Large intestine (tissue), 3 donors: ENCODE measurements around the gene SAT2. TPM values are rescaled to one million over a fixed set of nuclear protein-coding genes. Genes with fewer than 3 reads are reported as not detected.

Source experiments
- DNase-seq, 2 donors: peaks; one replicate each; pipeline versions ENCODE4 v3.0.0 to v3.0.0-alpha.2; 2013
- H3K27ac ChIP-seq: one replicate; pipeline ENCODE4 v1.5.1; 2013; ENCODE audit warnings: low read length
- H3K27me3 ChIP-seq: 2 replicates; pipeline ENCODE4 v1.6.1; 2013; ENCODE audit warnings: low read length; ENCODE audit not compliant: control insufficient read depth, insufficient read depth
- H3K36me3 ChIP-seq: 2 replicates; pipeline ENCODE4 v1.6.1; 2013; ENCODE audit warnings: low read length; ENCODE audit not compliant: control insufficient read depth, insufficient read depth
- H3K4me1 ChIP-seq: one replicate; pipeline ENCODE4 v1.6.1; 2013; ENCODE audit warnings: low read length; ENCODE audit not compliant: control insufficient read depth, insufficient read depth
- H3K4me3 ChIP-seq: one replicate; pipeline ENCODE4 v1.5.1; 2013; ENCODE audit warnings: low read length
- H3K9me3 ChIP-seq: one replicate; pipeline ENCODE4 v1.6.1; 2013; ENCODE audit warnings: mild to moderate bottlenecking, low read depth, low read length, moderate library complexity; ENCODE audit not compliant: control insufficient read depth
- WGBS: methylation state at CpG from one replicate; pipeline ENCODE4 v1.1.5; 2013; ENCODE audit warnings: low lambda C conversion rate; ENCODE audit not compliant: insufficient coverage; 5-methylcytosine and 5-hydroxymethylcytosine counted together
- polyA plus RNA-seq: library from polyadenylated mRNA; unstranded; fragments of 120-200 nt; gene quantifications from one replicate; pipeline ENCODE4 v1.2.1, GENCODE V29; 2013

The SAT2 gene
- polyA plus RNA-seq, 1 donor, result 327 TPM

DNA sequence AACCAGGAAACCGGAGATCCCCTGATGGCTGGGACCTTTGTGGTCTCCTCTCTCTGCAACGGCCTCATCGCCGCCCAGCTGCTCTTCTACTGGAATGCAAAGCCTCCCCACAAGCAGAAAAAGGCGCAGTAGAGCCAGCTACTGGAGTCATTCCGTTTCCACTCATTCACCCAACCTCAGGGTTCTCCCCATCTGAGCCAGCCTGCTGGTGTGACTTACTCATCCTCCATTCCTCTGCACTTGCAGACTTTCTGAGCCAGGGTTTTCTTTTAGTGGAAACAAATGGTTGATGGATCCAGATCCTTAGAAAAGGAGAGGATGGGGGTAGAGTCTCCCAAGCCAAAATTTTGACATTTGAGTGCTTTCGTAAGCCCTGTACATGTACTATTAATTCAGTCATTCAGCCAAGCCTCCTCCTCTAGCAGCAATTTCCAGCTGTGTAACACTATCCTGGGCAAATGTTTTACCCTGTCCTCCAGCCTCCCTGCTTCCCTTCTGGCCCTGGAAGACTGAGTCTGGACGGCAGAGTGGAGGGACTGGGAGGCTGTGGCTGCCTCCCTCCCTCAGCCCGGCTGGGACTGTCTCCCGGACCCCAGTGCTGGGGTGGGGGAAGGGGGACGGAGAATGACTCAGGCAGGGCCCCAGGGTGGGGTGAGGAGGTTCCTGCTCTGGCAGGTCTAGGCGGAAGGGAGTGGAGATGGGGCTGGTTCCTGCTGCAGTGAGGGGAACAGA is 40.0 kb downstream of the SAT2 start:
- H3K4me1 ChIP-seq, result peaks cover 26% of the 10 kb centered on the region
- WGBS, result no CpG with 5 or more reads among the region's 12 CpGs
- no peak for DNase-seq
- H3K27ac ChIP-seq, result no peak overlapping the region
- H3K27me3 ChIP-seq, result no peaks in the 10 kb centered on the region
- no peak overlapping the region for H3K4me3 ChIP-seq
- peaks cover 7% of the 10 kb centered on the region for H3K9me3 ChIP-seq
- peaks cover 50% of the 10 kb centered on the region for H3K36me3 ChIP-seq

DNA sequence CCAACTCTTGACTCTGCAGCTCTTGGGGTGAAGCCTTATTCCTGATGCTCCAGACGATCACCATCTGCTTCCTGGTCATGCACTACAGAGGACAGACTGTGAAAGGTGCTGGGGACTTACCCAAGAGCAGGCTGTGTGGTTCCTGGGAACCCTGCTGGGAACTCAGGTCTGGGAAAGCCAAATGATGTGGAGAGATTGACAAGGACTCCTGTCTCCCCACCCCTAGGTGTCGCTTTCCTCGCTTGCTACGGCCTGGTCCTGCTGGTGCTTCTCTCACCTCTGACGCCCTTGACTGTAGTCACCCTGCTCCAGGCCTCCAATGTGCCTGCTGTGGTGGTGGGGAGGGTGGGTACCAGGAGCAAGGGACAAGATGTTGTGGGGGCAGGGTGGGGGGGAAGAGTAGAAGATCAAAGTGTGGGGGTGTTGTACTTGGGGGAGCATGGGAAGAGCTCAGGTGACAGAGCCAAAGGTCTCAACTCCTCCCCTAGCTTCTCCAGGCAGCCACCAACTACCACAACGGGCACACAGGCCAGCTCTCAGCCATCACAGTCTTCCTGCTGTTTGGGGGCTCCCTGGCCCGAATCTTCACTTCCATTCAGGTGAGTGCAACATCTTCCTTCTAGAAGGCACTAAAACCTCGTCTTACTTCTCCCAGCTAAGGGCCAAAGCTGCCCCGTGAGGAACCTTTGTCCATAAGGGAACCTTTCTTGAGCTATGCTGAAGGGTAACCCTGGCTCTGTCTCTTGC is 40.8 kb downstream of the SAT2 start:
- peaks cover 34% of the 10 kb centered on the region for H3K4me1 ChIP-seq
- H3K4me3 ChIP-seq, result no peak overlapping the region
- 100% methylated on average over 1 of the region's 9 CpGs for WGBS
- DNase-seq, result peak in 1 of 2 donors; percentile 57
- peaks cover 48% of the 10 kb centered on the region for H3K36me3 ChIP-seq
- H3K27ac ChIP-seq, result no peak overlapping the region
- H3K9me3 ChIP-seq, result peaks cover 8% of the 10 kb centered on the region
- no peaks in the 10 kb centered on the region for H3K27me3 ChIP-seq

DNA sequence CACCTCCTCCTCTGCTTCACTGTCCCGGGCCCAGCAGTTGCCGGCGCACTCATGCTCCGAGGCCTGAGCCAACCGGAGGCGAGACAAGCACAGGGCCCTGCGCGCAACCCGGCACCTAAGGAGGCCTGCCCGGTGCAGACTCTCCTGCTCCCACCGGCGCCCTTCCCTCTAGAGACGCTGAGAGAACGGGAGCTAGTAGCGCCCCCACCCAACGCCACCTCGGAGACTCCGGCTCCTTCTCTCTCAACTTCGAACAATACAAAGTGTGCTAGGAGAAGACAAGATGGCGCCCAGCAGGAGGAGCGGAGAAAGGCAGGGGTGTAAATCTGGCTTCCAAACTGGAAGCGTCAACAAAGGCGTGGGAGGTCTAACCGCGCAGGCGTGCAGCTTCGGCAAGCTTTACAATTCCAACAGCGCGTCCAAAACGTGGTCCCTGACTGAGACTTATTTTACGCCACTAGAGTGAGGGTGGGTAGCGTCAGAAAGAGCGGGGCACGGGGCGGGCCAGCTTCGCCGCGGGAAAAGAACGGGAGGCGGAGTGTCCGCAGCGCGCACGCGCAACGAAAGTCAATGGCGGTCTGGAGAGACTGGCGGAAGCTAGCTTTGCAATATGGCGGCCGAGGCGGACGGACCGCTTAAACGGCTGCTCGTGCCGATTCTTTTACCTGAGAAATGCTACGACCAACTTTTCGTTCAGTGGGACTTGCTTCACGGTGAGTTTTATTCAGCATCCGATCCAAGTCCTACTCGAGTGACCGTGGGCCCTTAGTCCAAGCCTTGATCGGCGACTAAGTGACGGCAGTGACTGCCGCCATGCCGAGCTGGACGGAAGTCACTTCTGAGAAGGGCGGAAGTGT is 44.1 kb downstream of the SAT2 start, which contains the start of gene MPDU1:
MPDU1 (plus strand) TSS at position 600 of the 857 bp plus-strand sequence; CDS start at position 611, 11 bp downstream.
- H3K27ac ChIP-seq, result peak within 1 kb of the TSS; percentile 94
- DNase-seq, result peak; percentile 97 to 98
- peaks cover 42% of the 10 kb centered on the region for H3K36me3 ChIP-seq
- peak within 1 kb of the TSS; percentile 67 for H3K4me3 ChIP-seq
- peaks cover 49% of the 10 kb centered on the region for H3K4me1 ChIP-seq
- H3K9me3 ChIP-seq, result peaks cover 8% of the 10 kb centered on the region
- WGBS, result no CpG with 5 or more reads among the region's 69 CpGs
- no peaks in the 10 kb centered on the region for H3K27me3 ChIP-seq

DNA sequence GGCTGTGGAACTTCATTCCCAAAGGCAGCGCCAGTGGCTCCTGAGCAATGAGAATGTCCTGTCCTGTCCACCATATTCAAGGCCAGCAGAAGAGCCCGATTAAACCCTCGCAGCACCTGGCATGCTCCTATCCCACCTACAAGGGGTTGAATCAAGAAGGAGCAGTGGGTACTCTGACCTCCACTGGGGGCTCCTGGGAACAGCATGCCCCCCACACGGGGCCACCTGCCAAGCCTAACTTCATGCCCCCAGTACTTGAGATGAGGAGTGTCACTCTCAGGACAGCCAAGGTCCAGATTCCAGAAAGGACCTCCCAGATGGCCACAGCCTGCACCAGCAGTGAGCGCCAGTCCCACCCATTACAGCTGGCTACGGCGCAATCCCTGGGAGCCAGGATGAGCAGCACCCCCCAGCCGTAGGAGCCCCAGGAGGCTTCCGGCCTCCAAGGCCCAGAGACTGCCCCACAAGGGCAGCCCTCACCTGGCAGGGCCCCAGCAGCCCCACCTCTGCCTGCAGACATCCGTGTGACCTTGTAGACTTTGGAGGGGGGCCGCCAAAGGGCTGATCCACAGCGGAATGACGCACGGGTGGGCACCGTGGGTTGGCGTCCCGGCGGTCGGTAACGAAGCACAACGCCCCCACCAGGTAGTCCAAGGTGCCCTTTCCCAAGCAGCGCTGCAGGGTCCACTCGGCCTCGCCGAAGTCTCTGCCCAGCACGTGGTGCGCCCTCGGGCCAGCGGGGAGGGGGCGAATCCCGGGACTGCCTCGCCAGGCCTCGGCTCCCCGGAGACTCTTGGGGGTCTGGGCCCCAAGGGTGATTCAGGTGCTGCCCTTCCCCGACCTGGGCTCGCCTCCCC is 45.0 kb downstream of the SAT2 start:
- Histone ChIP-seq H3K4me3 (peak overlapping the region; percentile 67), H3K9me3 (peaks cover 8% of the 10 kb centered on the region), H3K27ac (peak overlapping the region; percentile 94), H3K4me1 (peaks cover 56% of the 10 kb centered on the region), H3K36me3 (peaks cover 43% of the 10 kb centered on the region), H3K27me3 (no peaks in the 10 kb centered on the region)
- whole genome bisulfite sequencing, result no CpG with 5 or more reads among the region's 36 CpGs
- no peak for DNase-seq

DNA sequence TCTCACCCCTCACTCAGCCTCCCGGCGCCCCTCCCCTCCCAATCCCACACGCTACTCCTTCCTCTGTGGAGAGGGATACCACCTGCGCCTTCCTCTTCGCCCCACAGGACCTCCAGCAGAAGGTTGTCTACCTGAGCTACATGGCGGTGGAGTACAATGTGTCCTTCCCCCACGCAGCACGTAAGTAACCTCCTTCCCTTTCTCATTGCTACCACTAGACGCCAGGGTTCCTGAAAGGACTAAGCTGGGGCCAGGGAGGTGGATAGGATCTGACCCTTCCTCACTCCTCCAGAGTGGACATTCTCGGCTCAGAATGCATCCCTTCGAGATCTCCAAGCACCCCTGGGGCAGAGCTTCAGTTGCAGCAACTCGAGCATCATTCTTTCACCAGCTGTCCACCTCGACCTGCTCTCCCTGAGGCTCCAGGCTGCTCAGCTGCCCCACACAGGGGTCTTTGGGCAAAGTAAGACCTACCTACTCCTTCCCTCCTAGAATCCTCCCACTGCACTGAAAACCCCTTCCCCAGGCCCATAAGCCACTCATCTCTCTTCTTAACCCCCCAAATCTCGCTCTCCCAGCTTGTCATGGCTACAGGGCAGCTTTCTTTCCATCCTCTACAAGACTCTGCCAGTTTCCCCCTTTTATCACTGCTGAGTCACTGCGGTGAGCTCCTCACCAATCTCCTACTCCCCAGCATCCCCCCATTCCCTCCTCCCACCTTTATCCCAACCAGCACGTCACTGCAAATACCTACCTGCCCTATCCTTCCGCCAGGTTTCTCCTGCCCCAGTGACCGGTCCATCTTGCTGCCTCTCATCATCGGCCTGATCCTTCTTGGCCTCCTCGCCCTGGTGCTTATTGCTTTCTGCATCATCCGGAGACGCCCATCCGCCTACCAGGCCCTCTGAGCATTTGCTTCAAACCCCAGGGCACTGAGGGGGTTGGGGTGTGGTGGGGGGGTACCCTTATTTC is 46.7 kb downstream of the SAT2 start:
- Histone ChIP-seq H3K4me3 (peak overlapping the region; percentile 49), H3K27me3 (no peaks in the 10 kb centered on the region), H3K36me3 (peaks cover 51% of the 10 kb centered on the region), H3K27ac (peak overlapping the region; percentile 93), H3K9me3 (peaks cover 8% of the 10 kb centered on the region), H3K4me1 (peaks cover 70% of the 10 kb centered on the region)
- no peak for DNase-seq
- WGBS, result 92% methylated on average over 2 of the region's 23 CpGs

DNA sequence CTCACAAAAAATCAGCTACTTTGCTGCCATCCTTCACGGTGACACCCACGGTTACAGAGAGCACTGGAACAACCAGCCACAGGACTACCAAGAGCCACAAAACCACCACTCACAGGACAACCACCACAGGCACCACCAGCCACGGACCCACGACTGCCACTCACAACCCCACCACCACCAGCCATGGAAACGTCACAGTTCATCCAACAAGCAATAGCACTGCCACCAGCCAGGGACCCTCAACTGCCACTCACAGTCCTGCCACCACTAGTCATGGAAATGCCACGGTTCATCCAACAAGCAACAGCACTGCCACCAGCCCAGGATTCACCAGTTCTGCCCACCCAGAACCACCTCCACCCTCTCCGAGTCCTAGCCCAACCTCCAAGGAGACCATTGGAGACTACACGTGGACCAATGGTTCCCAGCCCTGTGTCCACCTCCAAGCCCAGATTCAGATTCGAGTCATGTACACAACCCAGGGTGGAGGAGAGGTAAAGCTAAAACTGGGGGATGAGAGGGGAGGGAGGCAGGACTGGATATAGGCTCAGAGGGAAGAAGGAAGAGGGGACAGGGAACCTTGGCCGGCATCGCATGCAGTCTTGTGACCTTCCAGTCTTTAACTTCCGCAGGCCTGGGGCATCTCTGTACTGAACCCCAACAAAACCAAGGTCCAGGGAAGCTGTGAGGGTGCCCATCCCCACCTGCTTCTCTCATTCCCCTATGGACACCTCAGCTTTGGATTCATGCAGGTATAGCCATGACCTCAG is 47.6 kb downstream of the SAT2 start:
- Histone ChIP-seq H3K36me3 (peaks cover 56% of the 10 kb centered on the region), H3K9me3 (peaks cover 8% of the 10 kb centered on the region), H3K4me1 (peaks cover 75% of the 10 kb centered on the region), H3K27me3 (no peaks in the 10 kb centered on the region), H3K27ac (peak overlapping the region; percentile 93), H3K4me3 (peak overlapping the region; percentile 49)
- no CpG with 5 or more reads among the region's 12 CpGs for WGBS
- DNase-seq, result peak in 1 of 2 donors; percentile 48

DNA sequence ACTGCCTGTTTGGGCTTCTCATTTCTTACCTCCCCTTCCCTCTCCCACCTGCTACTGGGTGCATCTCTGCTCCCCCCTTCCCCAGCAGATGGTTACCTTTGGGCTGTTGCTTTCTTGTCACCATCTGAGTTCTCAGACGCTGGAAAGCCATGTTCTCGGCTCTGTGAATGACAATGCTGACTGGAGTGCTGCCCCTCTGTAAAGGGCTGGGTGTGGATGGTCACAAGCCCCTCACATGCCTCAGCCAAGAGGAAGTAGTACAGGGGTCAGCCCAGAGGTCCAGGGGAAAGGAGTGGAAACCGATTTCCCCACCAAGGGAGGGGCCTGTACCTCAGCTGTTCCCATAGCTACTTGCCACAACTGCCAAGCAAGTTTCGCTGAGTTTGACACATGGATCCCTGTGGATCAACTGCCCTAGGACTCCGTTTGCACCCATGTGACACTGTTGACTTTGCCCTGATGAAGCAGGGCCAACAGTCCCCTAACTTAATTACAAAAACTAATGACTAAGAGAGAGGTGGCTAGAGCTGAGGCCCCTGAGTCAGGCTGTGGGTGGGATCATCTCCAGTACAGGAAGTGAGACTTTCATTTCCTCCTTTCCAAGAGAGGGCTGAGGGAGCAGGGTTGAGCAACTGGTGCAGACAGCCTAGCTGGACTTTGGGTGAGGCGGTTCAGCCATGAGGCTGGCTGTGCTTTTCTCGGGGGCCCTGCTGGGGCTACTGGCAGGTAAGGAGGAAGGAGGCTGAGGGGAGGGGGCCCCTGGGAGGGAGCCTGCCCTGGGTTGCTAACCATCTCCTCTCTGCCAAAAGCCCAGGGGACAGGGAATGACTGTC is 48.4 kb downstream of the SAT2 start, which contains the start of gene CD68:
CD68 (plus strand) TSS at position 638 of the 833 bp plus-strand sequence; CDS start at position 678, 40 bp downstream.
- Histone ChIP-seq H3K27me3 (no peaks in the 10 kb centered on the region), H3K9me3 (peaks cover 8% of the 10 kb centered on the region), H3K4me1 (peaks cover 75% of the 10 kb centered on the region), H3K4me3 (peak within 1 kb of the TSS; percentile 49), H3K36me3 (peaks cover 64% of the 10 kb centered on the region), H3K27ac (peak within 1 kb of the TSS; percentile 93)
- no CpG with 5 or more reads among the region's 7 CpGs for WGBS
- DNase-seq, result peak; percentile 98 to 99
